Activated T-cell treated with anti-CD3 and anti-CD28 coated beads for 1 hour (primary cell): Measurements from ENCODE around the gene PCSK4.
"Not testable (repeated sequence)": the region's sequence is repeated elsewhere in the genome, so short reads cannot be mapped to it uniquely, and the experiment has no call there.

Experiments used
- DNase-seq: peaks from one replicate; pipeline ENCODE4 v3.0.0-alpha.2; 2020; ENCODE audit warnings: low read depth

The PCSK4 gene

GRCh38 chr19:1487576-1488281 lies 2.4 kb downstream of the PCSK4 start:
- no peak for DNase-seq

DNA sequence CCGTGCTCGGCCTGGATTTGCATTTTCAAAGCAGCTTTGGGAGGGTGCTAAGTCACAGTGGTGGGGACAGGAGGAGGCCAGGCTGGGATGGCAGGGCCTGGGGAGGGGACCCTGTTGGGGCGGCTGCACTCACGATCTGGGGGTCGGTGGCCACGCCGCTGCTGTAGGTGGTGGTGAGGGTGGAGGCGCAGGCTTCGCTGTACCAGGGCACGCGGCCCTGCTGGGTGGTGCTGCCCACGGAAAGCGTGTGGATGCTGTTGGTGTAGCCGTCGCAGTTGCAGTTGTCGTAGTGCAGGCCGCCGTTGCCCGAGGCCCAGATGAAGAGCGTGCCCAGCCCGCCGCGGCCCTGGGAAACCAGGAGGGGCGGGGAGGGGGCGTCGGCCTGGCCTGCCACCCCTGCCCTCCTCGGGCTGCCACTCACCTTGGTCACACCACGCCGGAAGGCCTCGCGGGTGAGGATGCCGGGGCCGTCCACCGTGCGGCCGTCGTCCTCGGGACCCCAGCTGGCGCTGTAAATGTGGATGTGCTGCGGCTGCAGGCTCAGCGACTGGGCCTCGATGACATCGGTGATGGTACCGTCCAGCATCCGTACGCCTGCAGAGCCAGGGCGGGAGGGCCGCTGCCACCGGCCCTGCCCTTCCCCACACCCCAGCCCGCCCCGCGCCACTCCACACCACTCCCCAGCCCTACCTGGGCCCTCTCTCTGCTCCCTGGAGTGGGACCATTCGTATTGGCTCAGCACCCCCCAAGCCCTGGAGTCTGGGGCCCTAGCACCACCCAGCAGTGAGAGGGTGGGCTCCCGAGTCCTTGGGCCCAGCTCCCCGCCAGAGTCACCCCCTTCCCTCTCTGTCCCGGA lies 3.2 kb downstream of the PCSK4 start:
- DNase-seq, result no peak

DNA sequence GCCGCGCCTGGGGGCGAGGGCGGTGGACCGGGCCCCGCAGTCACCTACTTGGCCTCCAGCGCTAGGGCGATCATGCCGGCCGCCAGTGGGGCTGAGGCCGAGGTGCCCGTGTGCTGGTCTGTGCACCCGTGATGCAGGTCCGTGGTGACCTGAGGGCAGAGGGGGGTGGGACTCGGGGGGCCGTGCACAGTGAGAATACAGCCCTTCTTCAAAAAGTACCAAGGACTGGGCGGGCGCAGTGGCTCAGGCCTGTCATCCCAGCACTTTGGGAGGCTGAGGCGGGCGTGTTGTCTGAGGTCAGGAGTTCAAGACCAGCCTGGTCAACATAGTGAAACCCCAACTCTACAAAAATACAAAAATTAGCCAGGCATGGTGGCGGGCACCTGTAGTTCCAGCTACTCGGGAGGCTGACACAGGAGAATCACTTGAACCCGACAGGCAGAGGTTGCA lies 6.1 kb downstream of the PCSK4 start:
- DNase-seq, result no peak

DNA sequence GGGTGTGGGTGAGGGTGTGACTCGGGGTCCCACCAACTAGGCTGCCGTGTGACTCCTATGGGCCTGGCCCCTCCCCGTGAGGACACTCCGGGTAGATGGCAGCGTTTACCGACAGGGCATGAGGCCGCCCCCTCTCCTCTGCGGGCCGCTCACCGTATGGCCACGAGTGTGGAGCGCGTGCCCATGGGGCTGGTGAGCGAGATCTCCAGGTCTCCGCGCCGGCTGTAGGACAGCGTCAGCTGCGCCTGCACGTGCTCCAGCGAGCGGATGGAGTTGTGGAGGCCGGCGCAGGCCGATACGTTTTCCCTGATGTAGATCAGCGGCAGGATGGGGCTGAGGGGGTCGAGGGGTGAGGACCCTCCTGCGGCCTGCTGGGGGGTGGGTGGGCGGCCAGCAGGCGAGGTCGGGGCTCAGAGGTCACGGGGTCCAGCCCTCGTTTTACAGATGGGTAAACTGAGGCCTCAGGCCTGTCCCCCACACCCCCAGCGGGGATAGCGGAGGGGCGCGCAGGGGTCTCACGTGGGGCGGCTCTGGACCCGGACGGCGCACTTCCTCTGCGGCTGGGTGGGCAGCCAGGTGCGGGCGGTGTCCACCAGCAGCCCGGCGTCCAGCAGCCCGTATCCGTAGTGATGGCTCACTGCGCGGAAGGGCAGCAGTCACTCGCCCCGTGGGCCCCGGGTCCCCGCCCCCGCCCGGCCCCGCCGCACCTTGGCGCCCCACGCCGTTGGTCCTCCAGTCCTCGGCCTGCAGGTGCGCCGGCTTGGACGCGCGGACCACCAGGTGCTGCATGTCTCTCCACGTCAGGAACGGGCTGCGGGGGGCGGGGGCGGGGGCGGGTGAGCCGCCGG lies 6.8 kb downstream of the PCSK4 start:
- no peak for DNase-seq

- no peak for DNase-seq
These were observed 7.6 kb downstream of the PCSK4 start for GRCh38 chr19:1482361-1483130.

- DNase-seq, result no peak
These were observed 8.2 kb downstream of the PCSK4 start for GRCh38 chr19:1481893-1482360.

DNA sequence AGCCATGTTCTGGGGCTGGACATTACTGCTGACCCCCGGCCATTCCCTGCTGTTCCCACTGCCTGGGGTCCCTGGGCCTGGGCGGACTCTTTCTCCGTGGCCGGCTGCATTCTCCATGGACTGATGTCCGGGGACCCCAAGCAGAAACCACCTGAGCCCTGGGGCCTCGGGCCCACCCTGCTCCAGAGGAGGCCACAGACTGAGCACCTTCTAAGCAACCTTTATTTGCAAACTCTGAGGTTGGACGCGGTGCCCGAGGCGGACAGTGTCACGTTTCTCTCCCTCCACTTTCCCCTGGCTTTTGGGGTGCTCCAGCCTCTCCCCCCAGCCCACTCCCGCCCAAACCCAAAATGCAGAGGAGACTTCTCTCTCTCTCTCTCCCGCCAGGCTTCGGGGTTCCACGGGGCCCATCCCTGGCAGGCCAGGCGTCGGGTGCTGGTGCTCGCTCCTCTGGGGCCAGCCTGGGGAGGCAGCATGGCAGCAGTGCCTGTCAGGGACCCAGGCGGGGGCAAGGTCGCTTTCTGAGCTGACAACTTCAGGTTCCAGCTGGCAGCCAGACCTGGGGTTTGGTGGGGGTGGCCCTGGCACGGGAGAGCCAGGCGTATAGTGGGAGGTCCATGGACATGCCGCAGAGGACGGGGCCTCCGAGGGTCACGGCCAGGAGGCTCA lies 8.8 kb downstream of the PCSK4 start:
- no peak for DNase-seq

DNA sequence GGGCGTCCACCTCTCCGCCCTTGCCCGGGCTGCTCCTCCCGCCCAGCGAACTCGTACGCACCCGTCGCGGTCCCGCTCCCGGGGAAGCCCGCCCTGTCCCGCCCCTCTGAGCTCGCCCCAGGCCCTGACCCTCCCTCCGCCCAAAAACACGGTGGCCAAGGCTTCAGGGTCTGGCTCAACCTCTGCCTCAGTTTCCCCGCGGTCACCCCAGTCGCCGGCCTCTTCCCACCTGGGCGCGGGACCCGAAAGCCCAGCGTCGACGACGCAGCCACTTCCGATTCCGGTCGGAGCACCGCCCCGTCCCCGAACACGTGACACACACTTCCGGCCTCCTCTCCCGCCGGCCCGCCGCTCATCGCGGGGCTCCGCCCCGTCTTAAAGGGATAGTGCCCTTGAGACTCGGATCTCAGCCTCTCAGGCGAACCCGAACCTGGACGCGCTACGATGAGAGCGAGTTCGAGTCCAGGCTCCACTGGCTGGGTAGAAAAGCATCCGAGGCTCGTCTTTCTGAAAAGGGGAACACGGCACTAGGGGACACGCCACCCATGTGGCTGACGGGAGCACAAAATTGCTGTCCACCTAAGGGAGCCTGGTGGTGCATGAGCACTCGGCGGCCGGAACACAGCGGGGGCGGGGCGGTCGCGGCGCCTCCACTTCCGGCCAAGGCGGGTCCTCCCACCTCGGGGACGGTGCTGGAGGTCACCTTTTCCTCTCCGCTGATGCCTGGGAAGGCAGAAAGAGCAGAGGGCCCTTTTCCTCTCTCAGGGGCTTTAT lies 11.0 kb downstream of the PCSK4 start, which contains the start of gene C19orf25:
Gene C19orf25 (minus strand): TSS at position 282 of the 774 bp plus-strand sequence. CDS start 312 bp downstream, outside the sequence.
- peak; percentile 88 for DNase-seq

GRCh38 chr19:1477056-1477455 lies 13.1 kb downstream of the PCSK4 start:
- not testable (repeated sequence) for DNase-seq

GRCh38 chr19:1475751-1476437 lies 14.3 kb downstream of the PCSK4 start:
- no peak for DNase-seq

GRCh38 chr19:1474765-1475351 lies 15.3 kb downstream of the PCSK4 start:
- DNase-seq, result no peak

GRCh38 chr19:1474011-1474764 lies 16.0 kb downstream of the PCSK4 start:
- DNase-seq, result no peak

- DNase-seq, result no peak
These were observed 16.9 kb downstream of the PCSK4 start for GRCh38 chr19:1473085-1473851.

DNA sequence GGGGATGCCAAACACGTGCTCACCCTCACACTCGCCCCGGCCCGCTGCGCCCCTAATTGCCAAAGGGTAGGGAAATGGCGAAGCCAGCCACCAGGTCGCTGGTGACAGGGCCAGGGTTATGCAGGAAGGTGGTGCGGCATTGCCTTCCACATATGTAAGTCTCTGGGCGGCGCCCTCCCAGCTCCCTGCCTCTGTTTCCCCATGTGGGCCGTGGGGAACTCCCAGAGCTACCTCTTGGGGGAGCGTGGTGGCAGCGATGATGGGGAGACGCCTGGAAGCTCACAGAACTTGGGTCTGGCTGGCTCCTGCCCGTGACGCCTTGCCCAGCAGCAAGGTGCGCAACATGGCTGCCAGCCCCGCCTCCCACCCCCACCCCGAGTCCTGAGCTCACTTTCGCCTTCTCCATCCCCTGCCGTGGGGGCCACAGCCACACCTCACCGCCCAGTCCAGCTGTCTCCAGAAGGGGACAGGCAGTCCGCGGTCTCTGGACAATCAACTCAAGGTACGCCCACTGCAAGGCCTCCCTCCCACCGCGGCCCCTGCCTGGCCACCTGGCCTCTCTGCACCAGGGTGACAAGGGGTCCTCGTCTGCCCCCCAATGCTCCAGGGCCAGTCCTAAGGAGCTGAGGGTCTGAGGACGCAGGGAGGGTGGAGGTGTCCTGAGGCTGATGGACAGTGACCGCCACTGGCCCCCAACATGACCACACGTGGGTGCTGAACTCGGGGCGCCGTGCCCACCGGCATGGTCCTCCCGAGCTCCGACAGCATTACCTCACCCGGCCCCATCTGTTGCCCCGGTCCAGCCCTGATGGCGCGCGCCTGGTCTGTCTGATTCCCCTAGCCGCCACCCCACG lies 17.7 kb downstream of the PCSK4 start:
- no peak for DNase-seq

GRCh38 chr19:1471515-1472160 lies 18.5 kb downstream of the PCSK4 start:
- DNase-seq, result no peak

DNA sequence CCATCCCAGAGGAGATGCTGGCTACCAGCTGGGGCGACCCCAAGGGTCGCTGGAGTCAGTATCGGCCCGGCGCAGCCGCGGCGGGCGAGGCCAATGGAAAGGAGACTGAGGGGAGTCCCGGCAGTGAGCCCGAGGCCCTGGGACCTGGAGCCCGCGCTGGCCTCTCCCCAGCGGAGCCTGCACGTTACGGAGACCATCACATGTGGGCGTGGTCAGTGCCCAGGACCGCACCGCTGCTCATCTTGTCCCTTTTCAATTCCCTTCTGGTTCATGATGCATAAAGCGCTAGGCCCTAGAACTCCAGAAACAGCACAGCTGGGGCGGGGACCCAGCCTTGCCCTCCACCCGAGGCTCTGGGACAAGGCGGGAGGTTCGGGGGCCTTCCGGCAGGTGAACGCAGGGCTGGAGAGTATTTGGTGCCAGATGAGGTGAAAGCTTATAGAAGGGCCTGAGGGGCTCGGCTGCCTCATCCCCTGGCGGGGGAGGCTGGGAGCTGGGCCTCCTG lies 19.1 kb downstream of the PCSK4 start:
- DNase-seq, result no peak
